GM10248 (cell line): ENCODE data around the gene ITGA6.

Source experiments
- CTCF ChIA-PET: fragments of 300-600 bp; sonication (Branson Sonifier 250); formaldehyde crosslinking; extraction: SDS; loops from one replicate; lab custom pipeline; 2021; ENCODE audit warnings: antibody characterized with exemption; lab: Yijun Ruan, JAX
- POLR2A ChIA-PET: fragments of 350-650 bp; sonication (Branson Sonifier 250); formaldehyde crosslinking; extraction: SDS; loops from one replicate; lab custom pipeline; 2020; ENCODE audit warnings: antibody characterized with exemption; lab: Yijun Ruan, JAX
- DNase-seq: peaks from one replicate; pipeline ENCODE4 v3.0.0; 2012; ENCODE audit errors: extremely low spot score
- CTCF ChIP-seq: IDR thresholded peaks from 2 replicates; pipeline ENCODE4 v1.5.1; 2012; ENCODE audit warnings: mild to moderate bottlenecking, low read depth; ENCODE audit errors: extremely low read depth, missing control alignments, control extremely low read depth

Gene ITGA6

DNA sequence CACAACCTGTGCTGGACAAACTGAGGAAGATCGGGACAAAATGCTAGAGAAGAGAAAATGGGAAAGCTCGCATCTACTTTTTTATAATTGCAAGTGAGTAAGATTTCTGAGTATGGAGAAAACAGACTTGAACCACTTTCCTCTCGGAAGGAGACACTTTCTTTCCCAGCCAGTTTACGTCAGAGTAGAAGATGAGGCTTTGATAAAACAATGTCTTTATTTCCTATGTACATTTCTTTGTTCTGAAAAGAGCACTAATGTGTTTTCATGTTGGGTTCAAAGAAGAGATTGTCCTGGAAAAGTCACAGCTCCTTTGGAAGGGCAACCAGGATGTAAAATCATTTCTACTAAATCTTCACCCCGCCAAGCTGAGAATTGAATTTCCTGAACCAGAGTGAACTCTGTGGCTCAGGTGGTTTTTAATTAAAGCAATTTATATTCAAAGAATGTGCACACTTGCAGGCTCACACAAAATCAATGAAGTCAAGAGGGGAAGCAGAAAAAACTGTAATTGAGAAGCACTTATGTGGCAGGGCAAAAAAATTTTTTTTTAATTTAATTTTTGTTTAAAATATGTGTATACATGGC is 23.4 kb upstream of the ITGA6 start:
- DNase-seq: no peak
- TF ChIP-seq CTCF: no peak
- POLR2A ChIA-PET: no interaction called here
- CTCF ChIA-PET: interaction anchor here (1.0 to 1.2 kb wide), 2 partner anchors 11 to 12 kb away, joined by 3 read pairs; no protein-coding TSS in a partner anchor

GRCh38 chr2:172404824-172405223 is 22.6 kb upstream of the ITGA6 start:
- no peak for DNase-seq
- CTCF ChIA-PET: no interaction called here
- POLR2A ChIA-PET: no interaction called here
- no peak for TF ChIP-seq CTCF

GRCh38 chr2:172405673-172406072 is 21.7 kb upstream of the ITGA6 start:
- no peak for TF ChIP-seq CTCF
- no peak for DNase-seq
- ChIA-PET POLR2A (no interaction called here), CTCF (no interaction called here)

DNA sequence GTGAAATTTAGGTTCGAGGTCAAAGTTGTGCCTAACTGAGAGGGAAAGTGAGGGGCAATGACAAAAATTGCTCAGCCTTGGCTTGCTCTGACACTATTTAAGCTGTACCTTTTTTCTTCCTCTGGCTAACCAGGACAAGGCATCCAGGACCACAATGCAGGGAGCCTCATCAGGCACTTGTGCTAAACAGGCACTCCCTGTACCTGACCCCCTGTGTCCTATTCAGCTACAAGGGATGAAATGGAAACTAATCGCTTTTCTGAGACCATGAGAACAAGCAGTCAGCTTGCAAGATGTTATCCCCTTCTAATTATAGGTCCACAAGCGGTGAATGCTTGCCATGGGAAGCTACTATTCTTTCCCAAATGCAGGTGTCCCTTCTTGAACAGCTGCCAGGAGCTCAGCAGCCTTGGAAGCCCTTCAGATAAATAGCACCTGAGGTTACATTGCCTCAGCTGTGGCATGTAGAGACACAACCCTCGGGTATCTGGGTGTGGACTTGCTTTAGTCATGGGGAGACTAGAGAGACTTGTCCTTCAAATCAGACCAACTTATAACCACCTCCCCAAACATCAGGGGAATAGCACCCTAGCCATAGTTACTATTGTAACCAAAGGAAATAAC is 19.1 kb upstream of the ITGA6 start:
- TF ChIP-seq CTCF: no peak
- CTCF ChIA-PET: no interaction called here
- POLR2A ChIA-PET: no interaction called here
- DNase-seq: no peak

DNA sequence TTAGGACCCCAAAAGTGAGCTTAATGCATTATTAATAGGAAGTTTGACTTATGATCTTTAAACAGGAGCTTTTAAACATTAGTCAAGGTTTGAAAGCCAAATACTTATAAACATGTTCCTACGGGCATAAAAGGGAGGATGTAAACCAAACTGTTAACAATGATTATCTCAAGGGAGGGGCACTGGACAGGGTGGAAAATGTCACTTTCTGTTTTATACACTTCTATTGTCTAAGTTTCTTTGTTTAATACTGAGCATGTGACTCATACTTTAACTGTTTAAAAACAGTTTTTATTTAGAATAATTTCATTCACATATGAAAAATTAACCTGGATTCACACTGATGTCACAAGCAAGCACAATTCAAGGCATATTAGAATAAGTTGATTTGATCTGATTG is 18.3 kb upstream of the ITGA6 start:
- TF ChIP-seq CTCF: no peak
- ChIA-PET POLR2A (no interaction called here), CTCF (no interaction called here)

GRCh38 chr2:172412984-172413492 is 14.3 kb upstream of the ITGA6 start:
- no peak for DNase-seq
- CTCF ChIA-PET: interaction anchor here (1.1 to 1.6 kb wide), 4 partner anchors 11 to 47 kb away, joined by 3 to 5 read pairs (median 3); no protein-coding TSS in a partner anchor

More for the DNA sequence above, 18.3 kb upstream of the ITGA6 start:
- DNase-seq: no peak

More at GRCh38 chr2:172412984-172413492, 14.3 kb upstream of the ITGA6 start:
- no peak for TF ChIP-seq CTCF
- POLR2A ChIA-PET: no interaction called here
